Measurements from ENCODE around the gene HDAC4. TPM values are rescaled to one million over a fixed set of nuclear protein-coding genes. Genes with fewer than 3 reads are reported as not detected.

Gene HDAC4
- total and polyA plus RNA-seq, 2 experiments from 2014 or later: 9.3 to 10.8 TPM

- Histone ChIP-seq H3K9me3 (ENCODE audit: low read depth) (no peaks in the 10 kb centered on the region), H2AFZ (no peak overlapping the region), H3K4me3 (no peak overlapping the region), H3K4me2 (no peak overlapping the region), H4K20me1 (ENCODE audit: insufficient read depth, poor library complexity, severe bottlenecking) (no peaks in the 10 kb centered on the region), H3K36me3 (replicated peaks; ENCODE audit: insufficient read depth, low read depth) (no peaks in the 10 kb centered on the region), H3K4me1 (ENCODE audit: insufficient read depth) (peaks cover 12% of the 10 kb centered on the region), H3K27me3 (no peaks in the 10 kb centered on the region), H3K27ac (no peak overlapping the region), H3K9me2 (replicated peaks; ENCODE audit: insufficient read depth) (no peaks in the 10 kb centered on the region), H3K79me2 (peaks cover 76% of the 10 kb centered on the region)
- TF ChIP-seq EZH2phosphoT487 (IDR thresholded peaks at IDR 0.05; ENCODE audit: low read depth, severe bottlenecking, unreplicated experiment): no peak
- no peak for DNase-seq (ENCODE audit: low spot score)
- WGBS (ENCODE audit: low lambda C conversion rate, missing lambda C conversion rate): 73% methylated on average over 22 of the region's 22 CpGs
These were observed 166.3 kb downstream of the HDAC4 start for GRCh38 chr2:239234191-239235175.

- no peaks in the 10 kb centered on the region for H3K27me3 ChIP-seq
- DNase-seq (ENCODE audit: low spot score): no peak
- no peaks in the 10 kb centered on the region for H3K9me3 ChIP-seq (ENCODE audit: low read depth)
- no peaks in the 10 kb centered on the region for H3K9me2 ChIP-seq (replicated peaks; ENCODE audit: insufficient read depth)
- no peaks in the 10 kb centered on the region for H4K20me1 ChIP-seq (ENCODE audit: insufficient read depth, poor library complexity, severe bottlenecking)
- H3K4me2 ChIP-seq: no peak overlapping the region
- H3K4me3 ChIP-seq: no peak overlapping the region
- 88% methylated on average over 6 of the region's 6 CpGs for WGBS (ENCODE audit: low lambda C conversion rate, missing lambda C conversion rate)
- peaks cover 18% of the 10 kb centered on the region for H3K4me1 ChIP-seq (ENCODE audit: insufficient read depth)
- H3K36me3 ChIP-seq (replicated peaks; ENCODE audit: insufficient read depth, low read depth): no peaks in the 10 kb centered on the region
- TF ChIP-seq EZH2 (IDR thresholded peaks at IDR 0.05; ENCODE audit: borderline replicate concordance) (no peak), CTCF (IDR thresholded peaks at IDR 0.05; ENCODE audit: poor library complexity) (no peak), EZH2phosphoT487 (IDR thresholded peaks at IDR 0.05; ENCODE audit: low read depth, severe bottlenecking, unreplicated experiment) (no peak)
- no peak overlapping the region for H3K27ac ChIP-seq
- peaks cover 73% of the 10 kb centered on the region for H3K79me2 ChIP-seq
- H2AFZ ChIP-seq: no peak overlapping the region
These were observed 167.2 kb downstream of the HDAC4 start for GRCh38 chr2:239233576-239233975.

- Histone ChIP-seq H3K36me3 (replicated peaks; ENCODE audit: insufficient read depth, low read depth) (no peaks in the 10 kb centered on the region), H3K9me3 (ENCODE audit: low read depth) (no peaks in the 10 kb centered on the region), H3K79me2 (peaks cover 73% of the 10 kb centered on the region), H3K9me2 (replicated peaks; ENCODE audit: insufficient read depth) (no peaks in the 10 kb centered on the region), H3K27ac (no peak overlapping the region), H3K4me3 (no peak overlapping the region), H3K4me2 (no peak overlapping the region), H2AFZ (no peak overlapping the region), H3K27me3 (no peaks in the 10 kb centered on the region), H4K20me1 (ENCODE audit: insufficient read depth, poor library complexity, severe bottlenecking) (no peaks in the 10 kb centered on the region), H3K4me1 (ENCODE audit: insufficient read depth) (peaks cover 24% of the 10 kb centered on the region)
- no peak for DNase-seq (ENCODE audit: low spot score)
- TF ChIP-seq CTCF (IDR thresholded peaks at IDR 0.05; ENCODE audit: poor library complexity) (no peak), EZH2 (IDR thresholded peaks at IDR 0.05; ENCODE audit: borderline replicate concordance) (no peak), EZH2phosphoT487 (IDR thresholded peaks at IDR 0.05; ENCODE audit: low read depth, severe bottlenecking, unreplicated experiment) (no peak)
- 90% methylated on average over 6 of the region's 6 CpGs for WGBS (ENCODE audit: low lambda C conversion rate, missing lambda C conversion rate)
These were observed 168.6 kb downstream of the HDAC4 start for GRCh38 chr2:239232195-239232578.
